Fibroblast of lung (primary cell): Measurements from ENCODE around the gene SEMA6B.

Source experiments
- CTCF ChIP-seq, 2 donors: IDR thresholded peaks in 1 of 2; conservative IDR thresholded peaks in 1 of 2; 1 replicate in 1 of 2; 2 replicates in 1 of 2; pipeline ENCODE4 v1.5.1; 2011 to 2012; ENCODE audit warnings: low read length in 2 of 2, control low read depth in 1 of 2, inconsistent platforms in 1 of 2, low read depth in 1 of 2, mild to moderate bottlenecking in 1 of 2
- EZH2 ChIP-seq: IDR thresholded peaks from 2 replicates; pipeline ENCODE4 v1.5.1; 2012; ENCODE audit warnings: low read length, control low read depth, mild to moderate bottlenecking; ENCODE audit errors: missing control alignments

DNA sequence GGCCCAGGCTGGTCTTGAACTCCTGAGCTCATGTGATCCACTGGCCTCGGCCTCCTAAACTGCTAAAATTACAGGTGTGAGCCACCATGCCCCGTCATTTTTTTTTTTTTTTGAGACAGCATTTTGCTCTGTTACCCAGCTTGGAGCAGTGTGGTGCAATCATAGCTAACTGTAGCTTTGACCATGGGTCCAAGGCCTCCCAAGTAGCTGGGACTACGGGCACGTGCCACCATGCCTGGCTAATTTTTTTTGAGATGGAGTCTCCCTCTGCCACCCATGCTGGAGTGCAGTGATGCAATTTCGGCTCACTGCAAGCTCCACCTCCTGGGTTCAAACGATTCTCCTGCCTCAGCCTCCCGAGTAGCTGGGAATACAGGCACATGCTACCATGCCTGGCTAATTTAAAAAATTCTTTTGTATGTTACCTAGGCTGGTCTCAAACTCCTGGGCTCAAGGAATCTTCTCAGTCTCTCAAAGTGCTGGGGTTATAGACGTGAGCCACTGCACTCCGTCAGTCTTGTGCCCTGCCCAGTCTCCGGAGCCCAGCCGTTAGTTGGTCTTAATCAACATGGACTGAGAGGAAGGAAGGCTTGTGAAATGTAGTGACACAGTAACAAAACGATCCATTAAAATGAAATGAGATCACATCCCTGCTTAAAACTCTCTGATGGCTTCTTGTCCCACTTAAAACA is 18.2 kb downstream of the SEMA6B start:
- TF ChIP-seq CTCF (conservative IDR thresholded peaks at IDR 0.05 in 1 of 2, IDR thresholded peaks at IDR 0.05 in 1 of 2; ENCODE audit: low read depth in 1 of 2, low read length in 2 of 2) = no peak
- TF ChIP-seq EZH2 = no peak
